HepG2 (cell line): ENCODE data around the gene GGA1. TPM values are rescaled to one million over a fixed set of nuclear protein-coding genes. Genes with fewer than 3 reads are reported as not detected.

Experiments used
- BCLAF1 ChIP-seq: fragments of 450-650 bp; IDR thresholded peaks from 2 replicates; pipeline ENCODE4 v1.6.1; 2017; ENCODE audit warnings: mild to moderate bottlenecking
- NAIF1 ChIP-seq: sonication (generic); formaldehyde crosslinking; IDR thresholded peaks from 2 replicates; pipeline ENCODE4 v1.5.0; 2020; ENCODE audit warnings: mild to moderate bottlenecking, missing genetic modification reagents, borderline replicate concordance
- NR3C1 ChIP-seq: sonication (generic); formaldehyde crosslinking; IDR thresholded peaks from 2 replicates; pipeline ENCODE4 v1.4.0; 2020; ENCODE audit warnings: missing genetic modification reagents
- RFXAP ChIP-seq: sonication (generic); formaldehyde crosslinking; IDR thresholded peaks from 2 replicates; pipeline ENCODE4 v1.4.0; 2020; ENCODE audit warnings: missing genetic modification reagents, borderline replicate concordance
- SALL2 ChIP-seq: sonication (generic); formaldehyde crosslinking; IDR thresholded peaks from 2 replicates; pipeline ENCODE4 v1.8.1; 2023; ENCODE audit warnings: mild to moderate bottlenecking, missing genetic modification reagents, inconsistent platforms
- SIN3A ChIP-seq: IDR thresholded peaks from 2 replicates; pipeline ENCODE4 v1.6.1; 2011; ENCODE audit warnings: low read depth, mild to moderate bottlenecking, control low read depth, low read length, borderline replicate concordance
- SIX1 ChIP-seq: sonication (generic); formaldehyde crosslinking; IDR thresholded peaks from 2 replicates; pipeline ENCODE4 v1.4.0; 2020; ENCODE audit warnings: missing genetic modification reagents, borderline replicate concordance
- SP1 ChIP-seq, 2 experiments: fragments of 450-650 bp in 1 of 2; sonication (generic) in 1 of 2; formaldehyde crosslinking in 1 of 2; IDR thresholded peaks; 2 replicates each; pipeline versions ENCODE4 v1.4.0 to v1.6.1; 2016 to 2020; ENCODE audit warnings: missing genetic modification reagents in 1 of 2
- TAF15 ChIP-seq: fragments of 200-400 bp; formaldehyde crosslinking; IDR thresholded peaks from one replicate; pipeline ENCODE4 v1.6.1; 2018; ENCODE audit warnings: mild to moderate bottlenecking, low read depth, low read length; ENCODE audit not compliant: poor library complexity, severe bottlenecking
- U2AF2 ChIP-seq: fragments of 200-400 bp; formaldehyde crosslinking; IDR thresholded peaks from 2 replicates; pipeline ENCODE4 v1.6.1; 2017; ENCODE audit warnings: low read depth, mild to moderate bottlenecking, low read length
- ZBTB4 ChIP-seq: sonication (generic); formaldehyde crosslinking; IDR thresholded peaks from 2 replicates; pipeline ENCODE4 v1.4.0; 2020; ENCODE audit warnings: missing genetic modification reagents, mild to moderate bottlenecking, borderline replicate concordance
- ZNF280D ChIP-seq: sonication (generic); formaldehyde crosslinking; IDR thresholded peaks from 2 replicates; pipeline ENCODE4 v1.5.1; 2020; ENCODE audit warnings: mild to moderate bottlenecking, missing genetic modification reagents
- ZNF556 ChIP-seq: sonication (generic); formaldehyde crosslinking; IDR thresholded peaks from 2 replicates; pipeline ENCODE4 v1.4.0; 2020; ENCODE audit warnings: mild to moderate bottlenecking, missing genetic modification reagents, borderline replicate concordance
- ZNF557 ChIP-seq: sonication (generic); formaldehyde crosslinking; IDR thresholded peaks from 2 replicates; pipeline ENCODE4 v1.4.0; 2020; ENCODE audit warnings: missing genetic modification reagents
- ZNF678 ChIP-seq: sonication (generic); formaldehyde crosslinking; IDR thresholded peaks from 2 replicates; pipeline ENCODE4 v1.4.0; 2020; ENCODE audit warnings: mild to moderate bottlenecking, missing genetic modification reagents
- polyA plus RNA-seq, 8 experiments: library from polyadenylated mRNA; depleted of rRNA in 3 of 8; stranded (reverse) in 7 of 8; unstranded in 1 of 8; fragments of >200 nt; fragmentation: Illumina TruSeq in 4 of 8; extraction: Trizol in 4 of 8; gene quantifications; 2 replicates each; pipeline versions ENCODE4 v1.2.1 to v1.2.3, GENCODE V29; 2011 to 2016; ENCODE audit warnings: low read depth in 4 of 8, missing spikeins in 1 of 8, mixed read lengths in 1 of 8; ENCODE audit not compliant: insufficient read depth in 1 of 8
- total RNA-seq, 5 experiments: library from RNA; depleted of rRNA; stranded (reverse); fragments of >200 nt; fragmentation: Illumina TruSeq; extraction: Trizol; gene quantifications; 2 replicates each; pipeline ENCODE4 v1.2.3, GENCODE V29; 2016; ENCODE audit warnings: low read depth in 1 of 5
- TF ChIP-seq, protein P1 (sequence below): sonication (generic); formaldehyde crosslinking; IDR thresholded peaks from 2 replicates; pipeline ENCODE4 v1.4.0; 2020; ENCODE audit warnings: mild to moderate bottlenecking, missing genetic modification reagents, borderline replicate concordance
- TF ChIP-seq, protein P2 (sequence below): sonication (generic); formaldehyde crosslinking; IDR thresholded peaks from 2 replicates; pipeline ENCODE4 v1.8.1; 2023; ENCODE audit warnings: mild to moderate bottlenecking, moderate library complexity, missing genetic modification reagents

The GGA1 gene
- total and polyA plus RNA-seq, 2 of the 13 experiments (the other 11 are each of a cell fraction or from before 2014, with no cell fraction given): 29.1 to 87.2 TPM

GRCh38 chr22:37634417-37634924, 25.8 kb downstream of the GGA1 start (continued):
- TF ChIP-seq ZNF280D (CRISPR knock-in tag) (no peak), ZNF557 (no peak), ZNF678 (CRISPR knock-in tag) (no peak), SIN3A (no peak), U2AF2 (no peak), RFXAP (CRISPR knock-in tag) (no peak), NAIF1 (CRISPR knock-in tag) (no peak), ZBTB4 (CRISPR knock-in tag) (no peak), SALL2 (CRISPR knock-in tag) (no peak), ZNF556 (CRISPR knock-in tag) (no peak), SIX1 (CRISPR knock-in tag) (no peak), TAF15 (no peak), NR3C1 (no peak), SP1 (IDR thresholded peaks at IDR 0.05) (no peak), SP1 (CRISPR knock-in tag; IDR thresholded peaks at IDR 0.05) (no peak), BCLAF1 (no peak)
- TF ChIP-seq, protein P1, sequence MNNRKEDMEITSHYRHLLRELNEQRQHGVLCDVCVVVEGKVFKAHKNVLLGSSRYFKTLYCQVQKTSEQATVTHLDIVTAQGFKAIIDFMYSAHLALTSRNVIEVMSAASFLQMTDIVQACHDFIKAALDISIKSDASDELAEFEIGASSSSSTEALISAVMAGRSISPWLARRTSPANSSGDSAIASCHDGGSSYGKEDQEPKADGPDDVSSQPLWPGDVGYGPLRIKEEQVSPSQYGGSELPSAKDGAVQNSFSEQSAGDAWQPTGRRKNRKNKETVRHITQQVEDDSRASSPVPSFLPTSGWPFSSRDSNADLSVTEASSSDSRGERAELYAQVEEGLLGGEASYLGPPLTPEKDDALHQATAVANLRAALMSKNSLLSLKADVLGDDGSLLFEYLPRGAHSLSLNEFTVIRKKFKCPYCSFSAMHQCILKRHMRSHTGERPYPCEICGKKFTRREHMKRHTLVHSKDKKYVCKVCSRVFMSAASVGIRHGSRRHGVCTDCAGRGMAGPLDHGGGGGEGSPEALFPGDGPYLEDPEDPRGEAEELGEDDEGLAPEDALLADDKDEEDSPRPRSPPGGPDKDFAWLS (CRISPR knock-in tag): no peak
- TF ChIP-seq, protein P2, sequence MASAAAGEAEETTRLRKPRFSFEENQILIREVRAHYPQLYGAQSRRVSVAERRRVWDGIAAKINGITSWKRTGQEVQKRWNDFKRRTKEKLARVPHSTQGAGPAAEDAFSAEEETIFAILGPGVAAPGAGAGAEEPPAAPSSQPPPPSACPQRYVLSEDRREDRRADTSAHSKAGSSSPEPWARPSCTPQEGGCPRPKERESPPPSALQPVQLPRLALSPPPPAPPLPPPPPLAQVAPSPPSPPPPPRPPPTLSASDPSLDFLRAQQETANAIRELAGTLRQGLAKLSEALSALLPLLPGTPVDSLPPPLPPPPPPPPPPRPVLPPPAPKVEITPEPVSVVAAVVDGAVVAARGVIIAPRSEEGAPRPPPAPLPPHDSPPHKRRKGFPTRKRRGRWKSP (CRISPR knock-in tag): peak; percentile 70; the same call in 1 of the 2 replicates
